Ishikawa (cell line): ENCODE measurements around the gene MXD3.

ENCODE experiments used
- CREB1 ChIP-seq: IDR thresholded peaks from 2 replicates; pipeline ENCODE4 v1.6.1; 2012; ENCODE audit warnings: low read depth
- EGR1 ChIP-seq: IDR thresholded peaks from 2 replicates; pipeline ENCODE4 v1.6.1; 2012
- RAD21 ChIP-seq: IDR thresholded peaks from 2 replicates; pipeline ENCODE4 v1.6.1; 2012; ENCODE audit warnings: low read depth
- REST ChIP-seq: IDR thresholded peaks from 2 replicates; pipeline ENCODE4 v1.6.1; 2012; ENCODE audit warnings: low read depth, mild to moderate bottlenecking
- TCF12 ChIP-seq: IDR thresholded peaks from 2 replicates; pipeline ENCODE4 v1.6.1; 2012; ENCODE audit warnings: low read depth
- YY1 ChIP-seq: IDR thresholded peaks from 2 replicates; pipeline ENCODE4 v1.6.1; 2012; ENCODE audit warnings: low read depth

GRCh38 chr5:177335701-177336065 lies 24.0 kb upstream of the MXD3 start:
- TF ChIP-seq EGR1 (no peak), TCF12 (no peak), RAD21 (no peak), YY1 (no peak), REST (no peak), CREB1 (no peak)
